GM18502 (cell line): ENCODE results near the gene UBQLN4.
A peak's percentile ranks its signal among the peaks of the same experiment; 100 is the strongest.

Experiments
- ATAC-seq: cut with Tn5 transposase; IDR thresholded peaks from one replicate; pipeline ENCODE4 v1.9.1; 2021; ENCODE audit warnings: mild to moderate bottlenecking; ENCODE audit not compliant: unreplicated experiment, poor library complexity

UBQLN4 gene

GRCh38 chr1:156053768-156054499 is at the start of gene UBQLN4:
TSS of gene UBQLN4 (minus strand) at chr1:156053798. CDS start at chr1:156053701, 97 bp downstream.
- peak; percentile 38 for ATAC-seq

- no peak for ATAC-seq
Measured at GRCh38 chr1:156102633-156103511, 49.3 kb upstream of the UBQLN4 start.

GRCh38 chr1:156101880-156102279 is 48.3 kb upstream of the UBQLN4 start:
- no peak for ATAC-seq

GRCh38 chr1:156100205-156100995 is 46.8 kb upstream of the UBQLN4 start:
- no peak for ATAC-seq

GRCh38 chr1:156099282-156099681 is 45.7 kb upstream of the UBQLN4 start:
- ATAC-seq = no peak

GRCh38 chr1:156098784-156099183 is 45.2 kb upstream of the UBQLN4 start:
- ATAC-seq = no peak

- no peak for ATAC-seq
Measured at GRCh38 chr1:156097499-156098178, 44.0 kb upstream of the UBQLN4 start.

GRCh38 chr1:156096640-156097391 is 43.2 kb upstream of the UBQLN4 start:
- ATAC-seq = peak; percentile 65

GRCh38 chr1:156095906-156096508 is 42.4 kb upstream of the UBQLN4 start:
- no peak for ATAC-seq

GRCh38 chr1:156091610-156092009 is 38.0 kb upstream of the UBQLN4 start:
- ATAC-seq = no peak

GRCh38 chr1:156090840-156091188 is 37.2 kb upstream of the UBQLN4 start:
- peak; percentile 60 for ATAC-seq

- peak; percentile 10 for ATAC-seq
Measured at GRCh38 chr1:156090138-156090839, 36.7 kb upstream of the UBQLN4 start.

- ATAC-seq = no peak
Measured at GRCh38 chr1:156089704-156090103, 36.1 kb upstream of the UBQLN4 start.

- no peak for ATAC-seq
Measured at GRCh38 chr1:156086256-156086662, 32.7 kb upstream of the UBQLN4 start.

- no peak for ATAC-seq
Measured at GRCh38 chr1:156083800-156084790, 30.5 kb upstream of the UBQLN4 start.

- ATAC-seq = no peak
Measured at GRCh38 chr1:156082309-156083091, 28.9 kb upstream of the UBQLN4 start, which contains the start of gene MEX3A. TSS of gene MEX3A (minus strand) at chr1:156082465. CDS start at chr1:156081998, 467 bp downstream.
